Caco-2 (cell line): Measurements from ENCODE around the gene CXCL8. TPM values are rescaled to one million over a fixed set of nuclear protein-coding genes. Genes with fewer than 3 reads are reported as not detected.

Experiments
- BruUV-seq: library from RNA; stranded (reverse); fragments of 400-500 nt; replicated peaks from 2 replicates; lab custom pipeline; 2021; lab: Mats Ljungman, UMichigan
- CTCF ChIA-PET: fragments of 300-600 bp; sonication (Branson Sonifier 250); formaldehyde crosslinking; loops from one replicate; lab custom pipeline; 2022; ENCODE audit warnings: antibody characterized with exemption; lab: Charles Lee
- POLR2A ChIA-PET: fragments of 300-600 bp; sonication (Branson Sonifier 250); formaldehyde crosslinking; loops from one replicate; lab custom pipeline; 2022; ENCODE audit warnings: antibody characterized with exemption; lab: Charles Lee
- DNase-seq, 2 experiments: peaks; one replicate each; pipeline versions ENCODE4 v3.0.0 to v3.0.0-alpha.2; 2020 to 2022
- H3K27me3 ChIP-seq: replicated peaks from 2 replicates; pipeline ENCODE4 v1.6.0; 2011; ENCODE audit warnings: low read length; ENCODE audit not compliant: control insufficient read depth, insufficient read depth
- H3K36me3 ChIP-seq: 2 replicates; pipeline ENCODE4 v1.5.1; 2011; ENCODE audit warnings: low read length; ENCODE audit not compliant: control insufficient read depth, insufficient read depth
- H3K4me1 ChIP-seq: fragments of 250-450 bp; sonication (Bioruptor Pico); 2 replicates; pipeline ENCODE4 v1.5.1; 2020; ENCODE audit warnings: mild to moderate bottlenecking
- H3K4me3 ChIP-seq: 2 replicates; pipeline ENCODE4 v1.5.1; 2011; ENCODE audit warnings: low read depth, mild to moderate bottlenecking, control low read depth, low read length
- H3K9me3 ChIP-seq: fragments of 250-450 bp; sonication (Bioruptor Pico); 2 replicates; pipeline ENCODE4 v1.5.1; 2020; ENCODE audit warnings: mild to moderate bottlenecking, moderate library complexity
- H3K27ac Mint-ChIP-seq: one replicate; pipeline ENCODE4 v1.8.0; 2022; ENCODE audit warnings: mixed read lengths; ENCODE audit not compliant: unreplicated experiment
- H3K27me3 Mint-ChIP-seq: one replicate; pipeline ENCODE4 v1.8.0; 2022; ENCODE audit warnings: mixed read lengths; ENCODE audit not compliant: insufficient read depth, unreplicated experiment
- H3K36me3 Mint-ChIP-seq: one replicate; pipeline ENCODE4 v1.8.0; 2022; ENCODE audit warnings: mild to moderate bottlenecking, mixed read lengths; ENCODE audit not compliant: insufficient read depth, unreplicated experiment
- H3K4me1 Mint-ChIP-seq: one replicate; pipeline ENCODE4 v1.8.0; 2022; ENCODE audit warnings: low read depth, mixed read lengths; ENCODE audit not compliant: unreplicated experiment
- H3K4me3 Mint-ChIP-seq: one replicate; pipeline ENCODE4 v1.8.0; 2022; ENCODE audit warnings: mild to moderate bottlenecking, moderate library complexity, mixed read lengths; ENCODE audit not compliant: unreplicated experiment
- H3K9me3 Mint-ChIP-seq: one replicate; pipeline ENCODE4 v1.8.0; 2022; ENCODE audit warnings: mixed read lengths; ENCODE audit not compliant: unreplicated experiment
- intact Hi-C: fragments of 100-400 bp; cut with micrococcal nuclease; formaldehyde crosslinking; loops from one replicate; pipeline ENCODE4 v1.10.0; 2022; ENCODE audit not compliant: unreplicated experiment
- total RNA-seq: library from RNA; stranded (reverse); gene quantifications from 2 replicates; pipeline ENCODE4 v1.2.3, GENCODE V29; 2022
- TF ChIP-seq, protein P1 (sequence below), 2 experiments: fragments of 200-600 bp in 1 of 2; IDR thresholded peaks; 1 replicate in 1 of 2; 2 replicates in 1 of 2; pipeline versions ENCODE4 v1.5.1 to v1.8.0; 2011 to 2022; ENCODE audit warnings: antibody characterized with exemption in 1 of 2, control low read depth in 1 of 2, inconsistent platforms in 1 of 2, low read depth in 1 of 2, low read length in 1 of 2, mild to moderate bottlenecking in 1 of 2, moderate library complexity in 1 of 2; ENCODE audit not compliant: insufficient read depth in 1 of 2, severe bottlenecking in 1 of 2, unreplicated experiment in 1 of 2

Gene CXCL8
- total RNA-seq, 1 experiment from 2014 or later, result 0.18 TPM

DNA sequence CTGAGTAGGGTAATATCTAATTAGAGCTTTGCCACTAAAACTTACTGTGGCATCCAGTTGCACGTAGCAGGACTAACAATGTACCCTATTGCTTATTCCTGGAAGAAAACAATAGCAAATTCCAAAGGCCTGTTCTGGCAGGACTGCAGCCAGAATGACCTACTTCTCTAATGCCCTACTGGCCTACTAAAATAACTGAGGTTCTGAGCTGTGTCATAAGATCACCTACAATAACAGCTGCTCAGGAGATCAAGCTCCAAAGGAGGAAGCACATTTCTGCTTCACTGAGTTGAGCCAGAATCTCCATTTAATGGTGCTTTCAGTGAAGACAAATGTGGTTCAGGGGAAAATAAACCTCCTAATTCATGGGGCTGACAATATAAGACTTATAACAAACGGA is 42.2 kb upstream of the CXCL8 start:
- intact Hi-C loops, result no loop called here
- BruUV-seq, result no TSS peak
- POLR2A ChIA-PET, result no interaction called here
- Mint-ChIP-seq H3K4me3 (no peak overlapping the region), H3K36me3 (no peaks in the 10 kb centered on the region), H3K9me3 (no peaks in the 10 kb centered on the region), H3K27me3 (peaks cover 5% of the 10 kb centered on the region), H3K27ac (no peak overlapping the region), H3K4me1 (no peaks in the 10 kb centered on the region)
- Histone ChIP-seq H3K27me3 (no peaks in the 10 kb centered on the region), H3K9me3 (no peaks in the 10 kb centered on the region), H3K4me3 (no peak overlapping the region), H3K4me1 (no peaks in the 10 kb centered on the region), H3K36me3 (no peaks in the 10 kb centered on the region)
- TF ChIP-seq, protein P1, sequence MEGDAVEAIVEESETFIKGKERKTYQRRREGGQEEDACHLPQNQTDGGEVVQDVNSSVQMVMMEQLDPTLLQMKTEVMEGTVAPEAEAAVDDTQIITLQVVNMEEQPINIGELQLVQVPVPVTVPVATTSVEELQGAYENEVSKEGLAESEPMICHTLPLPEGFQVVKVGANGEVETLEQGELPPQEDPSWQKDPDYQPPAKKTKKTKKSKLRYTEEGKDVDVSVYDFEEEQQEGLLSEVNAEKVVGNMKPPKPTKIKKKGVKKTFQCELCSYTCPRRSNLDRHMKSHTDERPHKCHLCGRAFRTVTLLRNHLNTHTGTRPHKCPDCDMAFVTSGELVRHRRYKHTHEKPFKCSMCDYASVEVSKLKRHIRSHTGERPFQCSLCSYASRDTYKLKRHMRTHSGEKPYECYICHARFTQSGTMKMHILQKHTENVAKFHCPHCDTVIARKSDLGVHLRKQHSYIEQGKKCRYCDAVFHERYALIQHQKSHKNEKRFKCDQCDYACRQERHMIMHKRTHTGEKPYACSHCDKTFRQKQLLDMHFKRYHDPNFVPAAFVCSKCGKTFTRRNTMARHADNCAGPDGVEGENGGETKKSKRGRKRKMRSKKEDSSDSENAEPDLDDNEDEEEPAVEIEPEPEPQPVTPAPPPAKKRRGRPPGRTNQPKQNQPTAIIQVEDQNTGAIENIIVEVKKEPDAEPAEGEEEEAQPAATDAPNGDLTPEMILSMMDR (IDR thresholded peaks at IDR 0.05; ENCODE audit: insufficient read depth in 1 of 2, low read depth in 1 of 2, low read length in 1 of 2, severe bottlenecking in 1 of 2, unreplicated experiment in 1 of 2), result no peak
- no peak for DNase-seq
- CTCF ChIA-PET, result no interaction called here

- Histone ChIP-seq H3K27me3 (no peaks in the 10 kb centered on the region), H3K4me1 (no peaks in the 10 kb centered on the region), H3K4me3 (no peak overlapping the region), H3K9me3 (no peaks in the 10 kb centered on the region), H3K36me3 (no peaks in the 10 kb centered on the region)
- H3K36me3 Mint-ChIP-seq, result no peaks in the 10 kb centered on the region
- no peaks in the 10 kb centered on the region for H3K9me3 Mint-ChIP-seq
- TF ChIP-seq, protein P1 (IDR thresholded peaks at IDR 0.05; ENCODE audit: insufficient read depth in 1 of 2, low read depth in 1 of 2, low read length in 1 of 2, severe bottlenecking in 1 of 2, unreplicated experiment in 1 of 2), result no peak
- POLR2A ChIA-PET, result no interaction called here
- CTCF ChIA-PET, result no interaction called here
- no peak for DNase-seq
- no peaks in the 10 kb centered on the region for H3K4me1 Mint-ChIP-seq
- intact Hi-C loops, result no loop called here
- H3K27me3 Mint-ChIP-seq, result peaks cover 5% of the 10 kb centered on the region
- no peak overlapping the region for H3K4me3 Mint-ChIP-seq
- BruUV-seq, result no TSS peak
- no peak overlapping the region for H3K27ac Mint-ChIP-seq
These were observed 39.3 kb upstream of the CXCL8 start for GRCh38 chr4:73701116-73701515.

DNA sequence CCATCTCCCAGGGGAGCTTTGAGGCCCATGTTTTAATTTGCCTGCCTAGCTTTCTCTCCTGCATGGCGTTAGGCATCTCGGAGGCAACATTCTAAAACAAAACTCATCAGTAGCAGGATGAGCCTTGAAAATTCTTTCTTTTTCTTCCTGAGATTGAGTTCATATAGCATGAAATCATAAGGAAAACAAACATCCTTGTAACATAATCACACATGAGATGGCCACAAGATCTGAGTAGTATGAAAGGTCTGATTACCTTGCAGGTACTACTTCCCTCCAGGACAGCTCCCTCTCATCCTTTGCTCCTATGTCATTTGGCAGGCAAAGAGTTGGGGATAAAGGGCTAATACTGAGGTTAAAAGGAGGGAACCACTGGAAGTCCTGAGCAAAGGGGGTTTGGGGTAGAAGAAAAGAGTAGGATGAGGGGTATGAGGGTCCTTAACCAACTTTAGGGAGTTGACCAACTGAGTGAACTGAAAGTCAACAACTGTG is 37.5 kb upstream of the CXCL8 start:
- Histone ChIP-seq H3K36me3 (no peaks in the 10 kb centered on the region), H3K4me1 (no peaks in the 10 kb centered on the region), H3K27me3 (no peaks in the 10 kb centered on the region), H3K9me3 (no peaks in the 10 kb centered on the region), H3K4me3 (no peak overlapping the region)
- Mint-ChIP-seq H3K27ac (no peak overlapping the region), H3K9me3 (no peaks in the 10 kb centered on the region), H3K4me3 (no peak overlapping the region), H3K4me1 (peaks cover 4% of the 10 kb centered on the region), H3K27me3 (peaks cover 5% of the 10 kb centered on the region), H3K36me3 (no peaks in the 10 kb centered on the region)
- no peak for DNase-seq
- ChIA-PET POLR2A (no interaction called here), CTCF (no interaction called here)
- no TSS peak for BruUV-seq
- TF ChIP-seq, protein P1 (IDR thresholded peaks at IDR 0.05; ENCODE audit: insufficient read depth in 1 of 2, low read depth in 1 of 2, low read length in 1 of 2, severe bottlenecking in 1 of 2, unreplicated experiment in 1 of 2), result no peak
- intact Hi-C loops, result no loop called here
